BE2C (cell line): Measurements from ENCODE around the gene ZNF549.
A peak's percentile ranks its signal among the peaks of the same experiment; 100 is the strongest.

ENCODE experiments used
- DNase-seq: peaks from one replicate; pipeline ENCODE4 v3.0.0-alpha.2; 2020
- H3K27me3 ChIP-seq: fragments of 250-450 bp; sonication (Bioruptor Pico); 2 replicates; pipeline ENCODE4 v1.5.1; 2020; ENCODE audit warnings: mild to moderate bottlenecking
- H3K36me3 ChIP-seq: fragments of 250-450 bp; sonication (Bioruptor Pico); 2 replicates; pipeline ENCODE4 v1.5.1; 2020; ENCODE audit warnings: mild to moderate bottlenecking
- H3K4me1 ChIP-seq: fragments of 250-450 bp; sonication (Bioruptor Pico); 2 replicates; pipeline ENCODE4 v1.5.1; 2020
- H3K4me3 ChIP-seq: 2 replicates; pipeline ENCODE4 v1.5.1; 2011; ENCODE audit warnings: low read depth, low read length
- H3K9me3 ChIP-seq: fragments of 250-450 bp; sonication (Bioruptor Pico); 2 replicates; pipeline ENCODE4 v1.5.1; 2020
- TF ChIP-seq, protein P1 (sequence below): IDR thresholded peaks from 2 replicates; pipeline ENCODE4 v1.5.1; 2012; ENCODE audit warnings: mild to moderate bottlenecking, low read depth, low read length

ZNF549 gene

DNA sequence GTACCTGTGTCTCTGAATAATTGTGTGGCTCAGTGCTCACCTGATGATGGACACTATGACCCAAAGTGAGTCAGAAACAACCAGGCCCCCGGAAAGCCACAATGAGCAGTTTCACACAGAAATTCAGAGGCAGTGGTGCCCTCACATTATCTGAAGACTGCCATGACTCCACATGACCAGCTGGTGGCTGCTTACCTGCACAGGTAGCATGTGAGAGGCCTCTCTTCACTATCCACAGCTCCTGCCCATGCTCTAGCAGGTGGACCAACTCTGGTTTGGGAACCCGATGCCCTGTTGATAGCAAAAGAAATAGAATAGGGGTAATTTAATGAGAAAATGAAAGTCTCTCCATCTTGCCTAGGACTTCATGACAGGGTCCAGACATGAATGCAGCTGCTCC is 25.3 kb downstream of the ZNF549 start:
- TF ChIP-seq, protein P1, sequence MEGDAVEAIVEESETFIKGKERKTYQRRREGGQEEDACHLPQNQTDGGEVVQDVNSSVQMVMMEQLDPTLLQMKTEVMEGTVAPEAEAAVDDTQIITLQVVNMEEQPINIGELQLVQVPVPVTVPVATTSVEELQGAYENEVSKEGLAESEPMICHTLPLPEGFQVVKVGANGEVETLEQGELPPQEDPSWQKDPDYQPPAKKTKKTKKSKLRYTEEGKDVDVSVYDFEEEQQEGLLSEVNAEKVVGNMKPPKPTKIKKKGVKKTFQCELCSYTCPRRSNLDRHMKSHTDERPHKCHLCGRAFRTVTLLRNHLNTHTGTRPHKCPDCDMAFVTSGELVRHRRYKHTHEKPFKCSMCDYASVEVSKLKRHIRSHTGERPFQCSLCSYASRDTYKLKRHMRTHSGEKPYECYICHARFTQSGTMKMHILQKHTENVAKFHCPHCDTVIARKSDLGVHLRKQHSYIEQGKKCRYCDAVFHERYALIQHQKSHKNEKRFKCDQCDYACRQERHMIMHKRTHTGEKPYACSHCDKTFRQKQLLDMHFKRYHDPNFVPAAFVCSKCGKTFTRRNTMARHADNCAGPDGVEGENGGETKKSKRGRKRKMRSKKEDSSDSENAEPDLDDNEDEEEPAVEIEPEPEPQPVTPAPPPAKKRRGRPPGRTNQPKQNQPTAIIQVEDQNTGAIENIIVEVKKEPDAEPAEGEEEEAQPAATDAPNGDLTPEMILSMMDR = no peak
- Histone ChIP-seq H3K4me3 (no peak overlapping the region), H3K27me3 (no peaks in the 10 kb centered on the region), H3K9me3 (no peaks in the 10 kb centered on the region), H3K4me1 (no peaks in the 10 kb centered on the region), H3K36me3 (peaks cover 76% of the 10 kb centered on the region)
- no peak for DNase-seq

DNA sequence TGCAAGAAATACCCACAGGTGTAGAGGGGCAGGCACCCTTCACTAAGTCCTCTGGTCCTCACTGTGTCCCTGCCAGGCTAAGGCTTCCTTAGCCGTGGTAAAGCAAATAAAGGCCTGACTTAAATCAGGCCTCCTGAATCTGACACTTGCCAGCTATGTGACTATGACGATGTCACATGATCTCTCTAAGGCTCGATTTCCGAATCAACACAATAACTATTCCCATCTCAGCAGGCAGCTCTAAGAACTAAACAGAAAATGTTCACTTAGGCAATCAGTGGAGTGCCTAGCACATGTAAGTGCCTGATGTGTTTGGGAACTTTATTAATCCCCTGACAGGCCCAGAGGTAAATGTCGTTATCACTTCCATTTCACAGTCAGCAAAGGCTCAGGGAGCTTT is 30.5 kb downstream of the ZNF549 start:
- H3K4me1 ChIP-seq = no peaks in the 10 kb centered on the region
- H3K4me3 ChIP-seq = no peak overlapping the region
- peaks cover 39% of the 10 kb centered on the region for H3K36me3 ChIP-seq
- DNase-seq = no peak
- TF ChIP-seq, protein P1 = no peak
- H3K27me3 ChIP-seq = no peaks in the 10 kb centered on the region
- H3K9me3 ChIP-seq = peaks cover 4% of the 10 kb centered on the region

DNA sequence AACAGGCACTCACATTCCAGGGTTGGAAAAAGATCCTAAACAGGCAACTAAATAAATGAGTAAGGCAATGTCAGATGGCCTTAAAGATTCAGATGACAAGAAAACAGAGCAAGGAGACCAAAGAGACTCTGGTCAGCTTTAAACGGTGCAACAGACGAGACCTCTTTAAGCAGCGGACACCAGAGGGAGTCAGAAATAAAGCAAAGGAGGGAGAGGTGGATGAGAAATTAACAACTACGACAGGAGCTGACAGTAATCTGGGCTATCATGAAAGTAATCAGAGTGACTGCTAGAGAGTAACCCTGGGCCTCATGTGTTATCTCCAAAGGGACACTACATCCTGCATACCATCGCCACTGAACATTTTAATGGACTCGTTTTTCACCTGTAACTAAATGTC is 31.4 kb downstream of the ZNF549 start:
- H3K9me3 ChIP-seq = peaks cover 4% of the 10 kb centered on the region
- peak overlapping the region; percentile 89 for H3K4me3 ChIP-seq
- H3K27me3 ChIP-seq = no peaks in the 10 kb centered on the region
- no peak for DNase-seq
- TF ChIP-seq, protein P1 = no peak
- H3K36me3 ChIP-seq = peaks cover 30% of the 10 kb centered on the region
- no peaks in the 10 kb centered on the region for H3K4me1 ChIP-seq

DNA sequence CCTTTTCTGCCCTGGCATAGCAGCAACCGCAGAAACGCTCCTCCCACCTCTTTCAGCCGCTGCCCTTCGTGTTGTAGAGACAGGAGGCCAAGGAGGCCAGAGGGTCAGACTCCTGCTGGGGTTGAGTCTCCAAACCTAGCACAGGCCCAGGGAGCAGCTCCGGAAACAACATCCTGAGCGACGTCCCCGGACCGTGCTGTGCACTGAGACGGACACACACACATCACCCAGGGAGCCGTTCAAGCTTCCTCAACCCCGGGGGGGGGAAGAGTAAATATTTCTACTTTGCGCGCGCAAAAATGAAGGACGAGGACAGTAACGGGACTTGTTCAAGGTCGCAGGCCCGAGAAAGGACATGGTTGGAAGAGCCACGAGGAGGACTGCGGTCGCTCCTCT is 31.9 kb downstream of the ZNF549 start:
- H3K4me3 ChIP-seq = peak overlapping the region; percentile 89
- peaks cover 4% of the 10 kb centered on the region for H3K9me3 ChIP-seq
- H3K4me1 ChIP-seq = no peaks in the 10 kb centered on the region
- TF ChIP-seq, protein P1 = no peak
- DNase-seq = peak; percentile 15
- H3K36me3 ChIP-seq = peaks cover 25% of the 10 kb centered on the region
- no peaks in the 10 kb centered on the region for H3K27me3 ChIP-seq

DNA sequence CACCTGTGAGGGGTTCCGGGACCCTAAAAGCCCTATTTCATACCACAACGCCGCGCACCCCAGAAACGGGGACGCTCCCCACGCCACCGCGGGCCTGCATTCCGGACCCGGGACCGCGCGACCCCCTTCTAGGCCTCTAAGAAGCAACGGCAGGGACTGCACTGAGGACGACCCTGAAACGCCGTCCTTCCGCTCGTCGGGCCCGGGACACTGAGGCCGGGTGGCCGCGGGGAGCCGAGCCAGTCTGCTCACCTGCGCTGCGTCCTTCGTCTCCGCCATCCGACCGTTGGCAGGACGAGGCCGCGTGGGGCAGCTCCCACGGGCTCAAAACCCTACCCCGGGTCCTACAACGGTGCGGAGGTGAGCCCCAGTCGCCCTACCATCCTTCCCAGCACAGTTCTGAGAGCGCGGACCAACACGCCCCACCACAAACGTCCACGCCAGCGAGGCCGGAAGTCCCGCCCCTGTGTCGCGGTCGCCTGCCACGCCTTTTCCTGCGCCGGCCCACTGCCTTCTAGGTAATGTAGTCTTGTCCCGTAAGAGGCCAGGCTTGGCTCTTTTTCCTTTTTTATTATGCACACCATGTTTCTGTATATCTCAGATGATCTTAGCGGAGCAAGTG is 32.4 kb downstream of the ZNF549 start, which contains the start of gene ZNF550:
Gene ZNF550 (minus strand): TSS at position 460 of the 622 bp plus-strand sequence. CDS start 181 bp downstream, at position 279.
- H3K4me1 ChIP-seq = no peaks in the 10 kb centered on the region
- DNase-seq = peak; percentile 91
- H3K36me3 ChIP-seq = peaks cover 20% of the 10 kb centered on the region
- TF ChIP-seq, protein P1 = no peak
- H3K4me3 ChIP-seq = peak within 1 kb of the TSS; percentile 89
- no peaks in the 10 kb centered on the region for H3K27me3 ChIP-seq
- H3K9me3 ChIP-seq = peaks cover 6% of the 10 kb centered on the region

DNA sequence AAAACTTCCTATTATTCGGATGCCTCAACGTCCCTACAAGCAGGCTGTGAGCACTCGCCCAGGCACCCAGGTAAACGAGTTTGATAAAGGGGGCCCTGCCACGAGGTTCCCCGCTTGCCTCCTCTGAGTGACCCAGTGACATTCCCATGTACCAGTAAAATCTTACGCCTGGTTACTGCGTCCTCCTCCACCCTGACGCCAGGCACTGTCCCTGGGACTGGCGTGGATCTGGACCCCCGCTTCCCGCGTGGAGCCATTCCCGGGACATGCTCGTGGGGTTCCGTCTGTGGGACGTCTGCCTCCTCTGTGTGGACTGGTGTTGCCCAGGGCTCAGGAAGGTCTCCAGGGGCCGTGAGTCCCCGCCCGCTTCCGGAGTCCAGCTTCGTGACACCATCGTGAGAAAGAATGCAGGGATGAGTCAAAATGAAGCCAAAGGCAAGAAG is 32.9 kb downstream of the ZNF549 start:
- no peak overlapping the region for H3K4me3 ChIP-seq
- peaks cover 14% of the 10 kb centered on the region for H3K36me3 ChIP-seq
- no peaks in the 10 kb centered on the region for H3K4me1 ChIP-seq
- H3K27me3 ChIP-seq = no peaks in the 10 kb centered on the region
- DNase-seq = no peak
- H3K9me3 ChIP-seq = peaks cover 6% of the 10 kb centered on the region
- TF ChIP-seq, protein P1 = no peak
